Muscle of leg (tissue), 11 donors: ENCODE results near the gene ZNF292. TPM values are rescaled to one million over a fixed set of nuclear protein-coding genes. Genes with fewer than 3 reads are reported as not detected.

Source experiments
- DNase-seq: peaks from one replicate; pipeline ENCODE4 v3.0.0; 2013
- H3K27ac ChIP-seq: one replicate; pipeline ENCODE4 v1.5.1; 2013; ENCODE audit warnings: mild to moderate bottlenecking, low read length, control low read depth
- H3K27me3 ChIP-seq: one replicate; pipeline ENCODE4 v1.6.1; 2013; ENCODE audit warnings: low read length; ENCODE audit not compliant: control insufficient read depth, insufficient read depth
- H3K36me3 ChIP-seq: one replicate; pipeline ENCODE4 v1.6.1; 2013; ENCODE audit warnings: low read length; ENCODE audit not compliant: control insufficient read depth, insufficient read depth
- H3K4me1 ChIP-seq: one replicate; pipeline ENCODE4 v1.6.1; 2013; ENCODE audit warnings: low read length; ENCODE audit not compliant: control insufficient read depth, insufficient read depth
- H3K4me3 ChIP-seq: one replicate; pipeline ENCODE4 v1.5.1; 2013; ENCODE audit warnings: low read length, control low read depth
- H3K9me3 ChIP-seq: replicated peaks from 2 replicates; pipeline ENCODE4 v1.6.1; 2013; ENCODE audit warnings: low read depth, low read length; ENCODE audit not compliant: control insufficient read depth
- WGBS: methylation state at CpG from one replicate; pipeline ENCODE4 v1.1.5; 2013; ENCODE audit warnings: missing lambda C conversion rate; ENCODE audit not compliant: insufficient coverage; 5-methylcytosine and 5-hydroxymethylcytosine counted together
- polyA plus RNA-seq, 8 donors: library from polyadenylated mRNA; unstranded; fragments of 120-200 nt; gene quantifications; one replicate each; pipeline versions ENCODE4 v1.2.1 to v1.2.3, GENCODE V29; 2013; ENCODE audit warnings: inconsistent platforms in 1 of 8, low replicate concordance in 1 of 8; ENCODE audit not compliant: insufficient read length in 8 of 8, insufficient read depth in 1 of 8
- total RNA-seq: library from RNA; stranded (reverse); fragments of 120-200 nt; gene quantifications from one replicate; pipeline ENCODE4 v1.2.4, GENCODE V29; 2013

Gene ZNF292
- total and polyA plus RNA-seq, 9 donors, result 14.0 to 32.9 (median 20.0) TPM

GRCh38 chr6:87203448-87204023 lies 48.2 kb downstream of the ZNF292 start:
- Histone ChIP-seq H3K9me3 (no peaks in the 10 kb centered on the region), H3K27ac (no peak overlapping the region), H3K4me3 (no peak overlapping the region), H3K4me1 (no peaks in the 10 kb centered on the region), H3K36me3 (peaks cover 4% of the 10 kb centered on the region), H3K27me3 (no peaks in the 10 kb centered on the region)
- no peak for DNase-seq
- WGBS, result 100% methylated on average over 1 of the region's 4 CpGs

- H3K27me3 ChIP-seq, result no peaks in the 10 kb centered on the region
- H3K4me1 ChIP-seq, result no peaks in the 10 kb centered on the region
- peaks cover 6% of the 10 kb centered on the region for H3K36me3 ChIP-seq
- no peak overlapping the region for H3K27ac ChIP-seq
- H3K4me3 ChIP-seq, result no peak overlapping the region
- WGBS, result no CpG with 5 or more reads among the region's 3 CpGs
- DNase-seq, result no peak
- no peaks in the 10 kb centered on the region for H3K9me3 ChIP-seq
Observed at GRCh38 chr6:87209812-87210211, 54.4 kb downstream of the ZNF292 start.

- Histone ChIP-seq H3K4me3 (no peak overlapping the region), H3K9me3 (no peaks in the 10 kb centered on the region), H3K36me3 (peaks cover 6% of the 10 kb centered on the region), H3K4me1 (no peaks in the 10 kb centered on the region), H3K27me3 (no peaks in the 10 kb centered on the region), H3K27ac (no peak overlapping the region)
- no peak for DNase-seq
- no CpG with 5 or more reads among the region's 1 CpG for WGBS
Observed at GRCh38 chr6:87210979-87211378, 55.6 kb downstream of the ZNF292 start.

- no peaks in the 10 kb centered on the region for H3K27me3 ChIP-seq
- no peak for DNase-seq
- no peaks in the 10 kb centered on the region for H3K4me1 ChIP-seq
- no peaks in the 10 kb centered on the region for H3K9me3 ChIP-seq
- H3K36me3 ChIP-seq, result peaks cover 7% of the 10 kb centered on the region
- no peak overlapping the region for H3K27ac ChIP-seq
- H3K4me3 ChIP-seq, result no peak overlapping the region
Observed at GRCh38 chr6:87212596-87212995, 57.2 kb downstream of the ZNF292 start.

GRCh38 chr6:87213364-87213763 lies 58.0 kb downstream of the ZNF292 start:
- no peak for DNase-seq
- Histone ChIP-seq H3K36me3 (peaks cover 9% of the 10 kb centered on the region), H3K4me3 (no peak overlapping the region), H3K9me3 (no peaks in the 10 kb centered on the region), H3K4me1 (no peaks in the 10 kb centered on the region), H3K27me3 (no peaks in the 10 kb centered on the region), H3K27ac (no peak overlapping the region)
- WGBS, result 88% methylated on average over 5 of the region's 5 CpGs

GRCh38 chr6:87214831-87215230 lies 59.5 kb downstream of the ZNF292 start:
- Histone ChIP-seq H3K4me3 (no peak overlapping the region), H3K4me1 (no peaks in the 10 kb centered on the region), H3K36me3 (peaks cover 9% of the 10 kb centered on the region), H3K27me3 (no peaks in the 10 kb centered on the region), H3K9me3 (no peaks in the 10 kb centered on the region), H3K27ac (no peak overlapping the region)
- DNase-seq, result no peak

- no peak overlapping the region for H3K4me3 ChIP-seq
- no peaks in the 10 kb centered on the region for H3K9me3 ChIP-seq
- no peaks in the 10 kb centered on the region for H3K27me3 ChIP-seq
- no CpG with 5 or more reads among the region's 1 CpG for WGBS
- no peak for DNase-seq
- H3K27ac ChIP-seq, result no peak overlapping the region
- H3K4me1 ChIP-seq, result no peaks in the 10 kb centered on the region
- H3K36me3 ChIP-seq, result peaks cover 18% of the 10 kb centered on the region
Observed at GRCh38 chr6:87220997-87221396, 65.6 kb downstream of the ZNF292 start.

GRCh38 chr6:87222676-87223075 lies 67.3 kb downstream of the ZNF292 start:
- Histone ChIP-seq H3K9me3 (no peaks in the 10 kb centered on the region), H3K4me3 (no peak overlapping the region), H3K4me1 (no peaks in the 10 kb centered on the region), H3K27me3 (no peaks in the 10 kb centered on the region), H3K36me3 (peaks cover 17% of the 10 kb centered on the region), H3K27ac (no peak overlapping the region)
- no CpG with 5 or more reads among the region's 1 CpG for WGBS
- no peak for DNase-seq

GRCh38 chr6:87224971-87225370 lies 69.6 kb downstream of the ZNF292 start:
- H3K36me3 ChIP-seq, result peaks cover 15% of the 10 kb centered on the region
- no peak overlapping the region for H3K4me3 ChIP-seq
- DNase-seq, result no peak
- no peak overlapping the region for H3K27ac ChIP-seq
- H3K27me3 ChIP-seq, result no peaks in the 10 kb centered on the region
- no peaks in the 10 kb centered on the region for H3K4me1 ChIP-seq
- H3K9me3 ChIP-seq, result no peaks in the 10 kb centered on the region
- WGBS, result no CpG with 5 or more reads among the region's 1 CpG

- WGBS, result no CpG with 5 or more reads among the region's 2 CpGs
- no peaks in the 10 kb centered on the region for H3K4me1 ChIP-seq
- H3K9me3 ChIP-seq, result no peaks in the 10 kb centered on the region
- H3K27me3 ChIP-seq, result no peaks in the 10 kb centered on the region
- peaks cover 17% of the 10 kb centered on the region for H3K36me3 ChIP-seq
- DNase-seq, result no peak
- no peak overlapping the region for H3K4me3 ChIP-seq
- no peak overlapping the region for H3K27ac ChIP-seq
Observed at GRCh38 chr6:87225511-87225910, 70.1 kb downstream of the ZNF292 start.

GRCh38 chr6:87225937-87226336 lies 70.6 kb downstream of the ZNF292 start:
- Histone ChIP-seq H3K4me3 (no peak overlapping the region), H3K36me3 (peaks cover 15% of the 10 kb centered on the region), H3K27ac (no peak overlapping the region), H3K27me3 (no peaks in the 10 kb centered on the region), H3K4me1 (no peaks in the 10 kb centered on the region), H3K9me3 (no peaks in the 10 kb centered on the region)
- DNase-seq, result peak; percentile 6
